ENCODE results near the gene SMO. TPM values are rescaled to one million over a fixed set of nuclear protein-coding genes. Genes with fewer than 3 reads are reported as not detected.

Gene SMO
- total RNA-seq, 1 experiment from 2014 or later = 2.9 TPM

GRCh38 chr7:129205126-129205818, 16.8 kb downstream of the SMO start:
- no peaks in the 10 kb centered on the region for H3K36me3 ChIP-seq (ENCODE audit: control insufficient read depth, insufficient read depth, low read length)
- in situ Hi-C loops (cut with HindIII; ENCODE audit: low pct_unique_long_range_greater_than_20kb, low sequenced_read_pairs) = no loop called here
- POLR2A ChIA-PET = no interaction called here
- CTCF ChIA-PET = interaction anchor here (2.1 kb wide), 1 partner anchor 41 kb away, joined by 4 read pairs; no protein-coding TSS in a partner anchor
- H3K4me3 ChIP-seq (ENCODE audit: low read depth in 2 of 2, low read length in 2 of 2) = no peak overlapping the region
- no peak overlapping the region for H3K27ac ChIP-seq (ENCODE audit: low read length)
- no peak for DNase-seq (ENCODE audit: low read depth, low spot score)
- no peaks in the 10 kb centered on the region for H3K4me1 ChIP-seq (ENCODE audit: control insufficient read depth, insufficient read depth, low read length)
- no TSS peak for BruUV-seq (replicated peaks)
- intact Hi-C loops (cut with micrococcal nuclease; ENCODE audit: unreplicated experiment) = no loop called here
- H3K9me3 ChIP-seq (ENCODE audit: control insufficient read depth, insufficient read depth, low read depth, low read length) = no peaks in the 10 kb centered on the region
- no peak for ATAC-seq
- no peaks in the 10 kb centered on the region for H3K27me3 ChIP-seq (ENCODE audit: control insufficient read depth, insufficient read depth, low read length)
- no peak for TF ChIP-seq SIN3A (IDR thresholded peaks at IDR 0.05; ENCODE audit: borderline replicate concordance, insufficient read depth, low read depth, low read length)
- TF ChIP-seq CTCF (IDR thresholded peaks at IDR 0.05) = no peak
- TF ChIP-seq REST (IDR thresholded peaks at IDR 0.05; ENCODE audit: insufficient read depth in 1 of 2, low read depth in 2 of 2, low read length in 1 of 2) = no peak
- no peak for TF ChIP-seq POLR2AphosphoS5 (IDR thresholded peaks at IDR 0.05; ENCODE audit: low read depth, low read length)
- TF ChIP-seq TCF7L2 (IDR thresholded peaks at IDR 0.05; ENCODE audit: low read depth, low read length) = no peak

- BruUV-seq (replicated peaks) = no TSS peak
- no peaks in the 10 kb centered on the region for H3K27me3 ChIP-seq (ENCODE audit: control insufficient read depth, insufficient read depth, low read length)
- H3K27ac ChIP-seq (ENCODE audit: low read length) = no peak overlapping the region
- no peaks in the 10 kb centered on the region for H3K36me3 ChIP-seq (ENCODE audit: control insufficient read depth, insufficient read depth, low read length)
- no peak overlapping the region for H3K4me3 ChIP-seq (ENCODE audit: low read depth in 2 of 2, low read length in 2 of 2)
- intact Hi-C loops (cut with micrococcal nuclease; ENCODE audit: unreplicated experiment) (no loop called here), in situ Hi-C loops (cut with HindIII; ENCODE audit: low pct_unique_long_range_greater_than_20kb, low sequenced_read_pairs) (no loop called here)
- no peak for ATAC-seq
- CTCF ChIA-PET = interaction anchor here (2.1 kb wide), 1 partner anchor 42 kb away, joined by 4 read pairs; no protein-coding TSS in a partner anchor
- no peak for TF ChIP-seq POLR2AphosphoS5 (IDR thresholded peaks at IDR 0.05; ENCODE audit: low read depth, low read length)
- TF ChIP-seq SIN3A (IDR thresholded peaks at IDR 0.05; ENCODE audit: borderline replicate concordance, insufficient read depth, low read depth, low read length) = no peak
- H3K9me3 ChIP-seq (ENCODE audit: control insufficient read depth, insufficient read depth, low read depth, low read length) = no peaks in the 10 kb centered on the region
- no peaks in the 10 kb centered on the region for H3K4me1 ChIP-seq (ENCODE audit: control insufficient read depth, insufficient read depth, low read length)
- POLR2A ChIA-PET = no interaction called here
- no peak for DNase-seq (ENCODE audit: low read depth, low spot score)
Measured at GRCh38 chr7:129205987-129206785, 17.8 kb downstream of the SMO start.
